ENCODE data around the gene ZNF423.

- TF ChIP-seq GATA2 (IDR thresholded peaks at IDR 0.05; ENCODE audit: low read depth, low read length) (no peak), GATA3 (IDR thresholded peaks at IDR 0.05; ENCODE audit: low read depth, low read length) (no peak)
Observed at GRCh38 chr16:49488740-49489525, 367.0 kb downstream of the ZNF423 start.

Data from SH-SY5Y (cell line).